ENCODE data around the gene KLRD1.
"Not testable (repeated sequence)": the region's sequence is repeated elsewhere in the genome, so short reads cannot be mapped to it uniquely, and the experiment has no call there.

Gene KLRD1

GRCh38 chr12:10341892-10342509, 34.3 kb downstream of the KLRD1 start:
- Histone ChIP-seq H3K27ac (no peak overlapping the region), H3K9me3 (no peaks in the 10 kb centered on the region), H3K36me3 (no peaks in the 10 kb centered on the region), H3K4me3 (no peak overlapping the region), H3K4me1 (no peaks in the 10 kb centered on the region), H3K27me3 (no peaks in the 10 kb centered on the region)
- intact Hi-C loops (cut with DNase I; ENCODE audit: low total_unique reads), result no loop called here
- DNase-seq, result no peak
- TF ChIP-seq CTCF (IDR thresholded peaks at IDR 0.05), result no peak

GRCh38 chr12:10351457-10351856, 43.8 kb downstream of the KLRD1 start:
- H3K4me1 ChIP-seq; intact Hi-C loops (cut with DNase I; ENCODE audit: low total_unique reads); H3K27me3 ChIP-seq; H3K36me3 ChIP-seq; DNase-seq; H3K9me3 ChIP-seq; H3K4me3 ChIP-seq; H3K27ac ChIP-seq: not testable (repeated sequence)

GRCh38 chr12:10354071-10354470, 46.4 kb downstream of the KLRD1 start:
- H3K4me3 ChIP-seq, result no peak overlapping the region
- no peak for DNase-seq
- H3K4me1 ChIP-seq, result no peaks in the 10 kb centered on the region

GRCh38 chr12:10354502-10354901, 46.8 kb downstream of the KLRD1 start:
- no peak for DNase-seq
- Histone ChIP-seq H3K36me3 (no peaks in the 10 kb centered on the region), H3K4me1 (no peaks in the 10 kb centered on the region), H3K27ac (no peak overlapping the region), H3K4me3 (no peak overlapping the region), H3K9me3 (no peaks in the 10 kb centered on the region), H3K27me3 (no peaks in the 10 kb centered on the region)
- TF ChIP-seq CTCF (IDR thresholded peaks at IDR 0.05), result no peak
- intact Hi-C loops (cut with DNase I; ENCODE audit: low total_unique reads), result no loop called here

More at GRCh38 chr12:10354071-10354470, 46.4 kb downstream of the KLRD1 start:
- H3K36me3 ChIP-seq, result no peaks in the 10 kb centered on the region
- H3K9me3 ChIP-seq, result no peaks in the 10 kb centered on the region
- H3K27me3 ChIP-seq, result no peaks in the 10 kb centered on the region
- no peak overlapping the region for H3K27ac ChIP-seq
- no peak for TF ChIP-seq CTCF (IDR thresholded peaks at IDR 0.05)
- intact Hi-C loops (cut with DNase I; ENCODE audit: low total_unique reads), result no loop called here

GRCh38 chr12:10358131-10358530, 50.5 kb downstream of the KLRD1 start:
- intact Hi-C loops (cut with DNase I; ENCODE audit: low total_unique reads), result no loop called here
- Histone ChIP-seq H3K36me3 (no peaks in the 10 kb centered on the region), H3K27me3 (no peaks in the 10 kb centered on the region), H3K27ac (no peak overlapping the region), H3K4me1 (peaks cover 0 to 11% (median 6%) of the 10 kb centered on the region in 4 donors), H3K4me3 (no peak overlapping the region), H3K9me3 (no peaks in the 10 kb centered on the region)
- no peak for DNase-seq
- TF ChIP-seq CTCF (IDR thresholded peaks at IDR 0.05), result no peak

- no peak for TF ChIP-seq CTCF (IDR thresholded peaks at IDR 0.05)
- intact Hi-C loops (cut with DNase I; ENCODE audit: low total_unique reads), result no loop called here
Observed at GRCh38 chr12:10358969-10359368, 51.3 kb downstream of the KLRD1 start.

More at GRCh38 chr12:10358969-10359368, 51.3 kb downstream of the KLRD1 start:
- Histone ChIP-seq H3K4me1 (peaks cover 0 to 20% (median 11%) of the 10 kb centered on the region in 4 donors), H3K9me3 (no peaks in the 10 kb centered on the region), H3K27me3 (no peaks in the 10 kb centered on the region), H3K27ac (no peak overlapping the region), H3K4me3 (no peak overlapping the region), H3K36me3 (no peaks in the 10 kb centered on the region)
- no peak for DNase-seq
